HG02610 (cell line): ENCODE data around the gene STX1A.
"Not testable (repeated sequence)": the region's sequence is repeated elsewhere in the genome, so short reads cannot be mapped to it uniquely, and the experiment has no call there.

Experiments used
- ATAC-seq: cut with Tn5 transposase; IDR thresholded peaks from one replicate; pipeline ENCODE4 v1.9.1; 2021; ENCODE audit warnings: mild to moderate bottlenecking, moderate library complexity; ENCODE audit not compliant: unreplicated experiment

STX1A gene

GRCh38 chr7:73683788-73684693 lies 35.4 kb downstream of the STX1A start:
- ATAC-seq = peak; percentile 2

- peak; percentile 85 for ATAC-seq
These were observed 36.2 kb downstream of the STX1A start, which contains the start of the genes BUD23 and DNAJC30 for GRCh38 chr7:73683056-73683787. Gene BUD23, plus strand, starts transcription at chr7:73683597. Its CDS starts 29 bp downstream, at chr7:73683626. Gene DNAJC30, minus strand, starts transcription at chr7:73683453. Its CDS starts 30 bp downstream, at chr7:73683423.

GRCh38 chr7:73682745-73683055 lies 36.8 kb downstream of the STX1A start:
- no peak for ATAC-seq

GRCh38 chr7:73681031-73681430 lies 38.4 kb downstream of the STX1A start:
- ATAC-seq = no peak

- no peak for ATAC-seq
These were observed 39.0 kb downstream of the STX1A start for GRCh38 chr7:73680501-73680900.

- no peak for ATAC-seq
These were observed 39.8 kb downstream of the STX1A start for GRCh38 chr7:73679709-73680108.

- ATAC-seq = no peak
These were observed 40.6 kb downstream of the STX1A start for GRCh38 chr7:73678862-73679261.

- not testable (repeated sequence) for ATAC-seq
These were observed 43.4 kb downstream of the STX1A start for GRCh38 chr7:73676062-73676461.

- ATAC-seq = no peak
These were observed 44.9 kb downstream of the STX1A start for GRCh38 chr7:73674468-73675124.

- ATAC-seq = no peak
These were observed 47.5 kb downstream of the STX1A start for GRCh38 chr7:73671857-73672445.

- ATAC-seq = no peak
These were observed 48.2 kb downstream of the STX1A start for GRCh38 chr7:73671322-73671661.

GRCh38 chr7:73669858-73670385 lies 49.5 kb downstream of the STX1A start:
- no peak for ATAC-seq

- ATAC-seq = no peak
These were observed 50.2 kb downstream of the STX1A start for GRCh38 chr7:73669288-73669701.

GRCh38 chr7:73668886-73669230 lies 50.6 kb downstream of the STX1A start:
- ATAC-seq = no peak

- no peak for ATAC-seq
These were observed 51.2 kb downstream of the STX1A start for GRCh38 chr7:73668103-73668885.

GRCh38 chr7:73667344-73668102 lies 51.9 kb downstream of the STX1A start, which contains the start of gene VPS37D:
Gene VPS37D, plus strand, starts transcription at chr7:73667831. Its CDS starts 128 bp downstream, at chr7:73667959.
- peak; percentile 87 for ATAC-seq

GRCh38 chr7:73663033-73663432 lies 56.4 kb downstream of the STX1A start:
- no peak for ATAC-seq

GRCh38 chr7:73660594-73660993 lies 58.9 kb downstream of the STX1A start:
- ATAC-seq = not testable (repeated sequence)

GRCh38 chr7:73659983-73660382 lies 59.5 kb downstream of the STX1A start:
- ATAC-seq = no peak
